Peyer's patch (tissue), 4 donors: ENCODE results near the gene KCNIP3.

ENCODE experiments used
- POLR2A ChIP-seq, 2 donors: fragments of 450-650 bp; IDR thresholded peaks; one replicate each; pipeline ENCODE4 v1.5.1; 2017; ENCODE audit warnings: antibody characterized with exemption in 2 of 2, mild to moderate bottlenecking in 2 of 2, moderate library complexity in 2 of 2
- TF ChIP-seq, protein P1 (sequence below), 6 experiments: fragments of 450-650 bp in 4 of 6; fragments of 200-600 bp in 2 of 6; sonication (generic) in 1 of 6; IDR thresholded peaks; one replicate each; pipeline ENCODE4 v1.5.1; 2017 to 2019; ENCODE audit warnings: antibody characterized with exemption in 6 of 6, mild to moderate bottlenecking in 3 of 6, moderate library complexity in 1 of 6

DNA sequence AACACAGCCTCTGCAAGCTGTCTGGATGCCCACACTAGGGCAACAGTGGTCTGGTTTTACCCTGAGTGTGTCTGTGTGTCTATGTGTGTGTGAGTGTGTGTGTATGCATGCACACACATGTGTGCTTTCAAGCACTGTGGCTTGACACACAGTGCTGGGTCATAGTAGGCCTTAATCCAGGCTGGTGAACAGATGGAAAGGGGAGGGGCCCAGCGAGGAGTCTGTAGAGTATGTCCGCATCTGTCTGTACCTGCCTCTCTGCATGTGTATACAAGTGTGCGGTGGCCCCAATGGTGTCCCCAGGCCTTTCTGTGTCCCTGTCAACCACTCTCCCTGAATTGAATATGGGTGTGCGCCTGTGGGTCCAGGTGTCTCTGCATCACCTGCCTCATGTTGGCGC, 9.3 kb upstream of the KCNIP3 start:
- no peak for TF ChIP-seq POLR2A (IDR thresholded peaks at IDR 0.05)
- TF ChIP-seq, protein P1, sequence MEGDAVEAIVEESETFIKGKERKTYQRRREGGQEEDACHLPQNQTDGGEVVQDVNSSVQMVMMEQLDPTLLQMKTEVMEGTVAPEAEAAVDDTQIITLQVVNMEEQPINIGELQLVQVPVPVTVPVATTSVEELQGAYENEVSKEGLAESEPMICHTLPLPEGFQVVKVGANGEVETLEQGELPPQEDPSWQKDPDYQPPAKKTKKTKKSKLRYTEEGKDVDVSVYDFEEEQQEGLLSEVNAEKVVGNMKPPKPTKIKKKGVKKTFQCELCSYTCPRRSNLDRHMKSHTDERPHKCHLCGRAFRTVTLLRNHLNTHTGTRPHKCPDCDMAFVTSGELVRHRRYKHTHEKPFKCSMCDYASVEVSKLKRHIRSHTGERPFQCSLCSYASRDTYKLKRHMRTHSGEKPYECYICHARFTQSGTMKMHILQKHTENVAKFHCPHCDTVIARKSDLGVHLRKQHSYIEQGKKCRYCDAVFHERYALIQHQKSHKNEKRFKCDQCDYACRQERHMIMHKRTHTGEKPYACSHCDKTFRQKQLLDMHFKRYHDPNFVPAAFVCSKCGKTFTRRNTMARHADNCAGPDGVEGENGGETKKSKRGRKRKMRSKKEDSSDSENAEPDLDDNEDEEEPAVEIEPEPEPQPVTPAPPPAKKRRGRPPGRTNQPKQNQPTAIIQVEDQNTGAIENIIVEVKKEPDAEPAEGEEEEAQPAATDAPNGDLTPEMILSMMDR (IDR thresholded peaks at IDR 0.05) = no peak
